ENCODE results near the gene HSP90AB1. TPM values are rescaled to one million over a fixed set of nuclear protein-coding genes. Genes with fewer than 3 reads are reported as not detected.

Gene HSP90AB1
- total RNA-seq, 4 donors from 2014 or later, result 356 to 729 (median 499) TPM

- Histone ChIP-seq H3K4me1 (peaks cover 23 to 46% (median 35%) of the 10 kb centered on the region in 4 donors), H3K9me3 (no peaks in the 10 kb centered on the region), H3K4me3 (peak within 1 kb of the TSS; percentile 75 to 86 (median 80)), H3K27me3 (peaks cover 4 to 23% (median 11%) of the 10 kb centered on the region in 4 donors), H3K27ac (replicated peaks in 1 of 4) (peak within 1 kb of the TSS; percentile 85 to 90 (median 86)), H3K36me3 (peaks cover 0 to 8% (median under 1%) of the 10 kb centered on the region in 4 donors)
- DNase-seq (ENCODE audit: extremely low spot score), result peak; percentile 98
- WGBS, result under 1% methylated on average over 67 of the region's 72 CpGs
- TF ChIP-seq CTCF (IDR thresholded peaks at IDR 0.05), result peak in 2 of 3 experiments; percentile 20 to 22
- TF ChIP-seq EP300 (IDR thresholded peaks at IDR 0.05), result no peak
- TF ChIP-seq POLR2AphosphoS5 (IDR thresholded peaks at IDR 0.05), result peak; percentile 78 to 89
- TF ChIP-seq POLR2A (IDR thresholded peaks at IDR 0.05; ENCODE audit: low read depth), result peak; percentile 62
- intact Hi-C loops (cut with DNase I), result no loop called here
Observed at GRCh38 chr6:44265007-44265721, 18.3 kb downstream of the HSP90AB1 start, which contains the start of gene NFKBIE. NFKBIE (minus strand) TSS chr6:44265551; CDS start chr6:44265346, 205 bp downstream.

GRCh38 chr6:44265722-44266233, 18.9 kb downstream of the HSP90AB1 start:
- peaks cover 0 to 6% (median 0%) of the 10 kb centered on the region in 4 donors for H3K36me3 ChIP-seq
- no peak for TF ChIP-seq EP300 (IDR thresholded peaks at IDR 0.05)
- no peak for TF ChIP-seq CTCF (IDR thresholded peaks at IDR 0.05)
- no peak for TF ChIP-seq POLR2A (IDR thresholded peaks at IDR 0.05; ENCODE audit: low read depth)
- no peak for TF ChIP-seq POLR2AphosphoS5 (IDR thresholded peaks at IDR 0.05)
- no peak for DNase-seq (ENCODE audit: extremely low spot score)
- H3K4me3 ChIP-seq, result peak overlapping the region; percentile 75 to 86 (median 80)
- WGBS, result 65% methylated on average over 17 of the region's 17 CpGs
- H3K9me3 ChIP-seq, result no peaks in the 10 kb centered on the region
- intact Hi-C loops (cut with DNase I), result no loop called here
- H3K27ac ChIP-seq (replicated peaks in 1 of 4), result peak overlapping the region; percentile 85 to 90 (median 86)
- peaks cover 4 to 29% (median 15%) of the 10 kb centered on the region in 4 donors for H3K27me3 ChIP-seq
- H3K4me1 ChIP-seq, result peaks cover 26 to 52% (median 40%) of the 10 kb centered on the region in 4 donors

GRCh38 chr6:44266347-44266746, 19.4 kb downstream of the HSP90AB1 start:
- no peak for TF ChIP-seq CTCF (IDR thresholded peaks at IDR 0.05)
- TF ChIP-seq POLR2AphosphoS5 (IDR thresholded peaks at IDR 0.05), result no peak
- TF ChIP-seq POLR2A (IDR thresholded peaks at IDR 0.05; ENCODE audit: low read depth), result no peak
- TF ChIP-seq EP300 (IDR thresholded peaks at IDR 0.05), result no peak
- Histone ChIP-seq H3K4me1 (peaks cover 26 to 58% (median 46%) of the 10 kb centered on the region in 4 donors), H3K27ac (replicated peaks in 1 of 4) (no peak overlapping the region), H3K4me3 (no peak overlapping the region), H3K36me3 (peaks cover 0 to 5% (median 0%) of the 10 kb centered on the region in 4 donors), H3K9me3 (no peaks in the 10 kb centered on the region), H3K27me3 (peaks cover 4 to 35% (median 19%) of the 10 kb centered on the region in 4 donors)
- DNase-seq (ENCODE audit: extremely low spot score), result no peak
- intact Hi-C loops (cut with DNase I), result no loop called here
- WGBS, result 85% methylated on average over 3 of the region's 3 CpGs

- no peak for DNase-seq (ENCODE audit: extremely low spot score)
- TF ChIP-seq POLR2AphosphoS5 (IDR thresholded peaks at IDR 0.05), result no peak
- no peak for TF ChIP-seq CTCF (IDR thresholded peaks at IDR 0.05)
- TF ChIP-seq POLR2A (IDR thresholded peaks at IDR 0.05; ENCODE audit: low read depth), result no peak
- TF ChIP-seq EP300 (IDR thresholded peaks at IDR 0.05), result no peak
- WGBS, result 68% methylated on average over 10 of the region's 10 CpGs
- Histone ChIP-seq H3K36me3 (no peaks in the 10 kb centered on the region), H3K27ac (replicated peaks in 1 of 4) (no peak overlapping the region), H3K9me3 (no peaks in the 10 kb centered on the region), H3K4me3 (no peak overlapping the region), H3K27me3 (peaks cover 4 to 44% (median 26%) of the 10 kb centered on the region in 4 donors), H3K4me1 (peaks cover 26 to 51% (median 43%) of the 10 kb centered on the region in 4 donors)
- intact Hi-C loops (cut with DNase I), result no loop called here
Observed at GRCh38 chr6:44267252-44267651, 20.4 kb downstream of the HSP90AB1 start.

Data from esophagus muscularis mucosa (tissue), 4 donors.